ENCODE data around the gene EEFSEC. TPM values are rescaled to one million over a fixed set of nuclear protein-coding genes. Genes with fewer than 3 reads are reported as not detected.

EEFSEC gene
- total RNA-seq, 1 donor from 2014 or later: 6.1 TPM

DNA sequence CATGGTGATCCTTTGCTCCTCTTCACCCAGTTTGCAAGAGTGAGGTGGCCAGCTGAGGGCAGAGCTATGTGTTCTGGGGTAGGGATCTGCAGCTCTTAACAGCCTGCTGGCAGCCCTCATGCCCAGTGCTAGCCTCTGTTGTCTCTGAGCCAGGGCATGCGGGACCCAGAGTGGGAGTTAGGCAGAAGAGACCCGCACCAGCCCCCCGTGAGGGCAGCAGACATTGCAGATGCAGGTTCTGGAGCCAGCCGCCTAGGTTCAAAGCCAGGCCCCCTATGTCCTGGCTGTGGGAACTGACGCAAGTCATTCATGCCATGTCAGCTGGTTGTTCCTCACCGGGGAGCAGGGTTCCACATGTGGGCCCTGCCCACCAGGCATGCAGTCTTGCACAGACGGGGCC lies 238.7 kb downstream of the EEFSEC start:
- Histone ChIP-seq H3K9me3 (ENCODE audit: insufficient read depth, low read depth, low read length) (no peaks in the 10 kb centered on the region), H3K27me3 (ENCODE audit: insufficient read depth, low read length) (no peaks in the 10 kb centered on the region), H3K4me2 (ENCODE audit: low read length) (no peak overlapping the region), H3K4me3 (ENCODE audit: insufficient read depth, low read depth, low read length) (no peak overlapping the region), H3K36me3 (ENCODE audit: insufficient read depth, low read length) (no peaks in the 10 kb centered on the region), H3K27ac (ENCODE audit: low read depth, low read length) (no peak overlapping the region), H2AFZ (ENCODE audit: low read depth, low read length) (no peak overlapping the region), H3K79me2 (ENCODE audit: insufficient read depth, low read length) (no peaks in the 10 kb centered on the region), H4K20me1 (ENCODE audit: insufficient read depth, low read length) (peaks cover 4% of the 10 kb centered on the region), H3K4me1 (ENCODE audit: insufficient read depth, low read length) (no peaks in the 10 kb centered on the region), H3K9ac (ENCODE audit: low read length) (no peak overlapping the region)
- Mint-ChIP-seq H3K4me3 (ENCODE audit: unreplicated experiment) (no peak overlapping the region), H3K36me3 (ENCODE audit: low read depth, unreplicated experiment) (peaks cover 4% of the 10 kb centered on the region), H3K4me1 (ENCODE audit: low read depth, unreplicated experiment) (no peaks in the 10 kb centered on the region), H3K27ac (ENCODE audit: unreplicated experiment) (no peak overlapping the region), H3K9me3 (ENCODE audit: unreplicated experiment) (no peaks in the 10 kb centered on the region), H3K27me3 (ENCODE audit: low read depth, unreplicated experiment) (peaks cover 25% of the 10 kb centered on the region)
- DNase-seq (ENCODE audit: low read depth) (no peak), FAIRE-seq (no peak)
- no peak for TF ChIP-seq EZH2 (IDR thresholded peaks at IDR 0.05; ENCODE audit: insufficient read depth, low read length)
- TF ChIP-seq, protein P1, sequence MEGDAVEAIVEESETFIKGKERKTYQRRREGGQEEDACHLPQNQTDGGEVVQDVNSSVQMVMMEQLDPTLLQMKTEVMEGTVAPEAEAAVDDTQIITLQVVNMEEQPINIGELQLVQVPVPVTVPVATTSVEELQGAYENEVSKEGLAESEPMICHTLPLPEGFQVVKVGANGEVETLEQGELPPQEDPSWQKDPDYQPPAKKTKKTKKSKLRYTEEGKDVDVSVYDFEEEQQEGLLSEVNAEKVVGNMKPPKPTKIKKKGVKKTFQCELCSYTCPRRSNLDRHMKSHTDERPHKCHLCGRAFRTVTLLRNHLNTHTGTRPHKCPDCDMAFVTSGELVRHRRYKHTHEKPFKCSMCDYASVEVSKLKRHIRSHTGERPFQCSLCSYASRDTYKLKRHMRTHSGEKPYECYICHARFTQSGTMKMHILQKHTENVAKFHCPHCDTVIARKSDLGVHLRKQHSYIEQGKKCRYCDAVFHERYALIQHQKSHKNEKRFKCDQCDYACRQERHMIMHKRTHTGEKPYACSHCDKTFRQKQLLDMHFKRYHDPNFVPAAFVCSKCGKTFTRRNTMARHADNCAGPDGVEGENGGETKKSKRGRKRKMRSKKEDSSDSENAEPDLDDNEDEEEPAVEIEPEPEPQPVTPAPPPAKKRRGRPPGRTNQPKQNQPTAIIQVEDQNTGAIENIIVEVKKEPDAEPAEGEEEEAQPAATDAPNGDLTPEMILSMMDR (IDR thresholded peaks at IDR 0.05; ENCODE audit: insufficient read depth, low read depth, low read length): no peak

DNA sequence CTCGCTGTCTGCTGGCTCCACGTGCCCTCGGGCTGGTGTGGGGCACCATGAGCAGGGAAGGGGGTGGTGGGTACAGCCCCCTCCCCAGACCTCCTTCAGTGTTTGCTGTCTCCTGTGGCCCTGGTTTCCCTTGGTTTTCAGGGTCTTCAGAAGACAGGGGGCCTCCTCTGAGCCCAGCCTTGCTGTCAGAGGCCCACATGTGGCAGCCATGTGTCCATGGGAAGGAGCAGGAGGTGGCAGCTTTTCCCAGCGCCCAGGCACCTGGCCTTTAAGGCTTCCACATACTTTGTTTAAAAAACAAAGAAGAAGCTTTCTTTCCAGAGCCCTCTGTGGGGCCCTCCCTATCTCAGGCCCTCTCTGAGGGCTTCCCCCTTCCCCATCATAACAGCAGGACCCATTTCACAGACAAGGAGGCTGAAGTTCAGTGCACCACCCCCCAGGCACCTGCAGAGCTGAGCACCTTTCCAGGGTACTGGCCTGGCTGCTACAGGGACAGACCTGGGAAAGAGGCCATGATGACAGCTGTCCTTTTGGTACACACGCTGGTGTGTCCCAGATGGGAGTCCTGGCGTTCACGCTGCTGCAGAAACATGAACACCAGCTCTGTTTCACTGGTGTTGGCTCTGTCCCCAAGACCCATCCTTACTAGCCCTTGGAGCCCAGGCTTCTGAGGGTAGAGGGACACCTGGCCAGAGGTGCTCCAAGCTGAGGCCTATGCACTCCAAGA lies 239.7 kb downstream of the EEFSEC start:
- Histone ChIP-seq H3K4me3 (ENCODE audit: insufficient read depth, low read depth, low read length) (no peak overlapping the region), H4K20me1 (ENCODE audit: insufficient read depth, low read length) (peaks cover 4% of the 10 kb centered on the region), H3K27ac (ENCODE audit: low read depth, low read length) (no peak overlapping the region), H3K27me3 (ENCODE audit: insufficient read depth, low read length) (no peaks in the 10 kb centered on the region), H3K9ac (ENCODE audit: low read length) (no peak overlapping the region), H3K4me2 (ENCODE audit: low read length) (no peak overlapping the region), H3K36me3 (ENCODE audit: insufficient read depth, low read length) (no peaks in the 10 kb centered on the region), H3K4me1 (ENCODE audit: insufficient read depth, low read length) (no peaks in the 10 kb centered on the region), H3K9me3 (ENCODE audit: insufficient read depth, low read depth, low read length) (no peaks in the 10 kb centered on the region), H3K79me2 (ENCODE audit: insufficient read depth, low read length) (no peaks in the 10 kb centered on the region), H2AFZ (ENCODE audit: low read depth, low read length) (no peak overlapping the region)
- H3K27me3 Mint-ChIP-seq (ENCODE audit: low read depth, unreplicated experiment): peaks cover 30% of the 10 kb centered on the region
- peaks cover 5% of the 10 kb centered on the region for H3K36me3 Mint-ChIP-seq (ENCODE audit: low read depth, unreplicated experiment)
- no peak for TF ChIP-seq EZH2 (IDR thresholded peaks at IDR 0.05; ENCODE audit: insufficient read depth, low read length)
- TF ChIP-seq, protein P1 (IDR thresholded peaks at IDR 0.05; ENCODE audit: insufficient read depth, low read depth, low read length): no peak
- H3K27ac Mint-ChIP-seq (ENCODE audit: unreplicated experiment): no peak overlapping the region
- H3K4me1 Mint-ChIP-seq (ENCODE audit: low read depth, unreplicated experiment): no peaks in the 10 kb centered on the region
- FAIRE-seq (no peak), DNase-seq (ENCODE audit: low read depth) (no peak)
- no peaks in the 10 kb centered on the region for H3K9me3 Mint-ChIP-seq (ENCODE audit: unreplicated experiment)
- no peak overlapping the region for H3K4me3 Mint-ChIP-seq (ENCODE audit: unreplicated experiment)

DNA sequence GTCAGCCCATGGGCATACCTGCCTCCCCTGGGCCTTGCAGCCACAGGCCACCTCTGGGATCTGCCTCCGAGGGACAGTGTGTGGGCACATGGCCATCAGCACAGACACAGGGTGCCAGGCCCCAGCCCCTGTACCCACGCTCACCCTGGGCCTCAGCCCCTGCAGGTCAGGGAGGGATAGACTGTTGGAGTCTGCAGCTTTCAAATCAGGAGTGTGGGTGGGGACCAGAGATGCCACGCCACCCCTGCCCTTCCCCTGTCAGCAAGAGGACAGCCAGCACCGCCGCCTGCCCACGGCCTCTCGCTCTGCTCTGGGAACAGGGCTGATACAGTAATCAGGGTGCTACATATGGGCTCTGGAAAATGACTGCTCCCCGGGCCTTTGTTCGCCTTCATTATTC lies 240.8 kb downstream of the EEFSEC start:
- no peak for DNase-seq (ENCODE audit: low read depth)
- H3K36me3 ChIP-seq (ENCODE audit: insufficient read depth, low read length): no peaks in the 10 kb centered on the region
- H3K27ac ChIP-seq (ENCODE audit: low read depth, low read length): no peak overlapping the region
- no peak overlapping the region for H3K4me3 ChIP-seq (ENCODE audit: insufficient read depth, low read depth, low read length)
- no peak for FAIRE-seq
- H3K4me1 ChIP-seq (ENCODE audit: insufficient read depth, low read length): no peaks in the 10 kb centered on the region
- no peak overlapping the region for H3K4me2 ChIP-seq (ENCODE audit: low read length)
- peaks cover 8% of the 10 kb centered on the region for H3K36me3 Mint-ChIP-seq (ENCODE audit: low read depth, unreplicated experiment)
- TF ChIP-seq, protein P1 (IDR thresholded peaks at IDR 0.05; ENCODE audit: insufficient read depth, low read depth, low read length): no peak
- no peak for TF ChIP-seq EZH2 (IDR thresholded peaks at IDR 0.05; ENCODE audit: insufficient read depth, low read length)
- peaks cover 31% of the 10 kb centered on the region for H3K27me3 Mint-ChIP-seq (ENCODE audit: low read depth, unreplicated experiment)
- peaks cover 4% of the 10 kb centered on the region for H4K20me1 ChIP-seq (ENCODE audit: insufficient read depth, low read length)
- no peak overlapping the region for H3K9ac ChIP-seq (ENCODE audit: low read length)
- H3K27ac Mint-ChIP-seq (ENCODE audit: unreplicated experiment): no peak overlapping the region
- H3K27me3 ChIP-seq (ENCODE audit: insufficient read depth, low read length): no peaks in the 10 kb centered on the region
- H3K9me3 Mint-ChIP-seq (ENCODE audit: unreplicated experiment): no peaks in the 10 kb centered on the region
- no peaks in the 10 kb centered on the region for H3K79me2 ChIP-seq (ENCODE audit: insufficient read depth, low read length)
- no peaks in the 10 kb centered on the region for H3K4me1 Mint-ChIP-seq (ENCODE audit: low read depth, unreplicated experiment)
- H2AFZ ChIP-seq (ENCODE audit: low read depth, low read length): no peak overlapping the region
- no peak overlapping the region for H3K4me3 Mint-ChIP-seq (ENCODE audit: unreplicated experiment)
- no peaks in the 10 kb centered on the region for H3K9me3 ChIP-seq (ENCODE audit: insufficient read depth, low read depth, low read length)
